NCI-H510A (cell line): ENCODE measurements around the gene MAPK11.

Experiments used
- DNase-seq: peaks from one replicate; lab custom pipeline; 2025; lab: John Stamatoyannopoulos, UW

The MAPK11 gene

GRCh38 chr22:50293441-50294318 is 23.5 kb upstream of the MAPK11 start:
- no peak for DNase-seq

GRCh38 chr22:50292643-50293440 is 22.7 kb upstream of the MAPK11 start:
- DNase-seq = no peak

- peak; percentile 63 for DNase-seq
Observed at GRCh38 chr22:50289942-50290630, 19.9 kb upstream of the MAPK11 start.

DNA sequence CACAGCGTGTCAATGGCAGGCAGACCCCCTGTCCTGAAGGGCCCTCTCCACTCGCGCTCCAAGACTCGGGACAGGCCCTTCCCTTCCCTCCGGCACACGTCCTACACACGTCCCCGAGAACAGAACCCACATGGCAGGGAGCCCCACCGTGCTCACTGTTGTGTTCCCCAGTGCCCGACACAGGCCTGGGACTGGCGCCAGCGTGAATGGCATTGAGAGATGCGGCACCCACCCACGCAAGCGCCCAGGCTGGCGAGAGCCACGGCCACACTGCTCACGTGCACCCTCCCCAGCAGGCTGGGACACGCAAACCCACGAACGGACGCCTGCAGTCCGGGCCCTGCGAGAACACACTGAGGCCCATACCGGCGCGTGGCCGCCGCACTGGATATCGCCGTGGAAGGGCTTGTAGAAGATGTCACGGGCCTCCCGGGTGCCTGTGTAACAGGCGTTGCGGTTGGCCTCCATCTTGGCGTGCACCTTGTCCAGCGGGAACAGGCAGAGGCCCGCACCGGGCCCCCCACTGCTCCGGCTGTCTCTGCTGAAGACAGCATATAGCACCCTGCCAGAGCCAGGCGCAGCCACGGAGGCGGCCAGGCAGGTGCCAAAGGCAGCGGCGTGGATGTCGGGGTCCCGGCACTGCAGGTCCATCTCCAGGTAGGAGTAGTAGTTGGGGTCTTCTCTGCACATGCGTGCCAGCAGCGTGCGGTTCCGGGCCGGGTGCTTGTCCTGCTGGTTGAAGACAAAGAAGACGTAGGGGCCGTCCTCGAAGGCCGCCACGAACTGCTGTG is 19.2 kb upstream of the MAPK11 start:
- no peak for DNase-seq

GRCh38 chr22:50287731-50288130 is 17.6 kb upstream of the MAPK11 start:
- DNase-seq = no peak

GRCh38 chr22:50286701-50287318 is 16.6 kb upstream of the MAPK11 start:
- no peak for DNase-seq

DNA sequence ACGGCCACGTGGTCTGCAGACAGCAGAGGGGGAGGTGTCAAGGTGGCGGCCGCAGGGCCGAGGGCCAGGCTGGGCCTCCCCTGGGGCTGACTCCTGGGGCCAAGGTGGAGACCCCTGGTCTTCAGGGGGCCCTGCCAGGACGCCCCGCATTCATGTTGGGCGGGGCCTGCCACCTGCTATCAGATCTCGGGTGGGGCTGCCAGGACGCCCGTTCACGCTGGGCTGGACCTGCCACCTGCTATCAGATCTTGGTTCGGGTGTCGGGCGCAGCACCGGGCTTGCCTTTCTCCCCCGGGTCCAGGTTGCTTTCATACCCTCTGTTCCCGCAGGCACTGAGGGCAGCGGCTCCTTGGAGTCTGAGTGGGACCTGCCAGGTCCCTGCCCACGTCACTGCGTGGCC is 16.1 kb upstream of the MAPK11 start:
- DNase-seq = no peak

DNA sequence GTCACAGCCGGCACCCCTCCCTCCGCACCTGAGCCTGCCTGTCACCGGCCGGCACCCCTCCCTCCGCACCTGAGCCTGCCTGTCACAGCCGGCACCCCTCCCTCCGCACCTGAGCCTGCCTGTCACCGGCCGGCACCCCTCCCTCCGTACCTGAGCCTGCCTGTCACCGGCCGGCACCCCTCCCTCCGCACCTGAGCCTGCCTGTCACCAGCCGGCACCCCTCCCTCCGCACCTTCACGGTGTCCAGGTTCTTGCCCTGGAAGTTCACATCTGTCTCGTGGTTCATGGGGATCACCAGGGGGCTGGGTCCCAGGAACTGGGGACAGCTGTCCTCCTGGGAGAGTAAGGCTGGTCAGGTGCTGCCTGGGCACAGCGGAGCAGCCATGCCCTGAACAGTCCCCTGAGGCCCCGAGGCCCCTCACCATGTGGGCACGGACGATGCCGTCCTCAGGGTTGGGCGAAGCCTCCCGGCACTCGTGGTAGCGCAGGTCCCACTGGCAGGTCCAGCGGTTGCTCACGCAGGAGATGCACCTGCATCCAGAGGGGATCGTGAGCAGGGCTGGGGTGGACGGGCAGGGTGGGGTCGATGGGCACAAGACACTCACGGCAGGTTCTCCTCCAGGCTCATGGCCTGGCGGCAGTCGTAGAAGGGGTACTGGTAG is 15.5 kb upstream of the MAPK11 start:
- DNase-seq = no peak

- DNase-seq = no peak
Observed at GRCh38 chr22:50284479-50284878, 14.3 kb upstream of the MAPK11 start.

DNA sequence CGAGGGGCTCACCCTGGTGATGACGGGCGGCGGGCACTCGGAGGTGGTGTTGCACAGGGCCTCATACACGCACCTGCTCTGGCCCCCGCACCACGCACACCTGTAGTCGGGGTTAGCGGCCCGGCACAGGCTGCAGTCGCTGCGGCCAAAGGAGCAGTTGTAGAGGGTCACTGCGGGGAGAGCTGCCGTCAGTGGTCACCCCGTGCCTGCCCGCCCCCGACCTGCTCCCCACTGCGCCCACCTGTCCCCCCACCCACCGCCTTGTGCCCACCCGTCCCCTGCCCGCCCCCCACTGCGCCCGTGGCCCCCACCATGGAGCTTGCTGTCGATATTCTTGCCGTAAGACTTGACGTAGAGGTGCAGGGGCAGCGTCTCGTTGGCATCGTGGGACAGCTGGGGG is 13.6 kb upstream of the MAPK11 start:
- DNase-seq = no peak

GRCh38 chr22:50282361-50283155 is 12.4 kb upstream of the MAPK11 start:
- no peak for DNase-seq

- no peak for DNase-seq
Observed at GRCh38 chr22:50281957-50282356, 11.8 kb upstream of the MAPK11 start.

- no peak for DNase-seq
Observed at GRCh38 chr22:50281384-50281760, 11.2 kb upstream of the MAPK11 start.

DNA sequence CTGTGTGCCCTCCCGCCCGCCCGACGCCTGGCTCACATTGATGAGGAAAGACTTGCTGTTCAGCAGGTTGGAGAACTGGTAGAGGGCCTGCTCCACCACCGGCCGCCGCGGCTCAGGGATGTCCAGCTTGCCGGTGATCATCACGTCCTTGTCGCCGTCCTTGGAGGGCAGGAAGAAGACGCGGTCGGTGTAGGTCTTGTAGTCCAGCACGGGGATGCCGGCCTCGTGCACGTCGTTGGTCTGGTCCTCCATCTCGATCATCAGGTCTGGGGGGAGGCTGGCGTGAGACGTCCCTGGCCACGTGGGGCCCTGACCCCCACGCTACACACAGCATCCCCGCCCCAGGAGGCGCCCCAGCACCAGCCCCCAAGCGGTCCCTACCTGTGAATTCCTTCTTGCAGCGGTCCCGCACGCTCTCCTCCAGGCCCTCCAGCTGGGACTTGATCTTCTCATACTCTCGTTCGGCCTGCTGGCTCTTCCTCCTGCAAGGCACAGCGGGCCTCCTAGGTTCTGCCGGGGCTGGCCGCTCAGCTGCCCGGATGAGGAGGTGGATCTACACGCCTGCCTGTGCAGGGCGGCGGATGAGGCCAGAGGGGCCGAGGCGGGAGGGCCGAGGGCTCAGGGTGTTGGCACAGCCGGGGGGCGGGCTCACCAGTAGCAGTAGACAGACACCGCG is 10.7 kb upstream of the MAPK11 start:
- DNase-seq = no peak

GRCh38 chr22:50280022-50280707 is 10.0 kb upstream of the MAPK11 start:
- DNase-seq = no peak

GRCh38 chr22:50278956-50279619 is 8.9 kb upstream of the MAPK11 start:
- DNase-seq = no peak

GRCh38 chr22:50278461-50278860 is 8.3 kb upstream of the MAPK11 start:
- DNase-seq = no peak

GRCh38 chr22:50277761-50278160 is 7.6 kb upstream of the MAPK11 start:
- no peak for DNase-seq
